Peyer's patch (tissue), 4 donors: ENCODE data around the gene HACD2. TPM values are rescaled to one million over a fixed set of nuclear protein-coding genes. Genes with fewer than 3 reads are reported as not detected.

ENCODE experiments used
- DNase-seq, 3 donors: peaks; one replicate each; pipeline ENCODE4 v3.0.0-alpha.2; 2017 to 2019
- H3K27ac ChIP-seq, 4 donors: fragments of 200-600 bp; sonication (generic); one replicate each; pipeline ENCODE4 v1.5.1; 2016 to 2019
- H3K27me3 ChIP-seq, 2 donors: fragments of 200-600 bp; sonication (generic); one replicate each; pipeline ENCODE4 v1.5.1; 2019
- H3K36me3 ChIP-seq, 3 donors: fragments of 200-600 bp; sonication (generic); one replicate each; pipeline ENCODE4 v1.5.1; 2016 to 2019
- H3K4me1 ChIP-seq, 4 donors: fragments of 200-600 bp; sonication (generic); one replicate each; pipeline ENCODE4 v1.5.1; 2016 to 2019
- H3K4me3 ChIP-seq, 4 donors: fragments of 200-600 bp; sonication (generic); 1 replicate in 3 of 4; 2 replicates in 1 of 4; pipeline ENCODE4 v1.5.1; 2016 to 2019; ENCODE audit warnings: mild to moderate bottlenecking in 1 of 4
- H3K9me3 ChIP-seq, 4 donors: fragments of 200-600 bp; sonication (generic); one replicate each; pipeline ENCODE4 v1.5.1; 2016 to 2019; ENCODE audit warnings: mild to moderate bottlenecking in 1 of 4
- CTCF ChIP-seq, 6 experiments: fragments of 450-650 bp in 4 of 6; fragments of 200-600 bp in 2 of 6; sonication (generic) in 1 of 6; IDR thresholded peaks; one replicate each; pipeline ENCODE4 v1.5.1; 2017 to 2019; ENCODE audit warnings: antibody characterized with exemption in 6 of 6, mild to moderate bottlenecking in 3 of 6, moderate library complexity in 1 of 6
- POLR2A ChIP-seq, 2 donors: fragments of 450-650 bp; IDR thresholded peaks; one replicate each; pipeline ENCODE4 v1.5.1; 2017; ENCODE audit warnings: antibody characterized with exemption in 2 of 2, mild to moderate bottlenecking in 2 of 2, moderate library complexity in 2 of 2
- total RNA-seq, 4 donors: library from RNA; depleted of rRNA; stranded (reverse); fragments of >200 nt; gene quantifications; one replicate each; pipeline ENCODE4 v1.1.0, GENCODE V29; 2016

Gene HACD2
- total RNA-seq, 4 donors from 2014 or later: 19.8 to 53.6 (median 27.6) TPM

GRCh38 chr3:123628996-123629746, 44.3 kb upstream of the HACD2 start:
- Histone ChIP-seq H3K36me3 (peaks cover 0 to 64% (median 0%) of the 10 kb centered on the region in 3 donors), H3K4me1 (no peaks in the 10 kb centered on the region), H3K9me3 (no peaks in the 10 kb centered on the region), H3K4me3 (no peak overlapping the region), H3K27ac (no peak overlapping the region), H3K27me3 (no peaks in the 10 kb centered on the region)
- no peak for TF ChIP-seq POLR2A (IDR thresholded peaks at IDR 0.05)
- no peak for TF ChIP-seq CTCF (IDR thresholded peaks at IDR 0.05)
- DNase-seq: peak in 1 of 3 donors; percentile 28

GRCh38 chr3:123627673-123628670, 43.1 kb upstream of the HACD2 start:
- Histone ChIP-seq H3K36me3 (peaks cover 0 to 54% (median 0%) of the 10 kb centered on the region in 3 donors), H3K9me3 (no peaks in the 10 kb centered on the region), H3K27ac (peak overlapping the region in 1 of 4 donors; percentile 26), H3K4me1 (no peaks in the 10 kb centered on the region), H3K4me3 (no peak overlapping the region), H3K27me3 (no peaks in the 10 kb centered on the region)
- DNase-seq: no peak
- TF ChIP-seq CTCF (IDR thresholded peaks at IDR 0.05): no peak
- TF ChIP-seq POLR2A (IDR thresholded peaks at IDR 0.05): no peak

GRCh38 chr3:123626881-123627280, 42.0 kb upstream of the HACD2 start:
- H3K36me3 ChIP-seq: peaks cover 0 to 52% (median 0%) of the 10 kb centered on the region in 3 donors

GRCh38 chr3:123624302-123624701, 39.4 kb upstream of the HACD2 start:
- Histone ChIP-seq H3K27ac (no peak overlapping the region), H3K27me3 (no peaks in the 10 kb centered on the region), H3K4me3 (no peak overlapping the region), H3K4me1 (no peaks in the 10 kb centered on the region), H3K36me3 (peaks cover 0 to 36% (median 0%) of the 10 kb centered on the region in 3 donors), H3K9me3 (no peaks in the 10 kb centered on the region)
- TF ChIP-seq POLR2A (IDR thresholded peaks at IDR 0.05): no peak
- TF ChIP-seq CTCF (IDR thresholded peaks at IDR 0.05): no peak
- DNase-seq: no peak

More at GRCh38 chr3:123626881-123627280, 42.0 kb upstream of the HACD2 start:
- no peak for TF ChIP-seq POLR2A (IDR thresholded peaks at IDR 0.05)
- no peak for TF ChIP-seq CTCF (IDR thresholded peaks at IDR 0.05)
- no peak overlapping the region for H3K27ac ChIP-seq
- no peak overlapping the region for H3K4me3 ChIP-seq
- no peaks in the 10 kb centered on the region for H3K27me3 ChIP-seq
- DNase-seq: no peak
- H3K4me1 ChIP-seq: no peaks in the 10 kb centered on the region
- no peaks in the 10 kb centered on the region for H3K9me3 ChIP-seq

GRCh38 chr3:123623346-123623880, 38.6 kb upstream of the HACD2 start:
- Histone ChIP-seq H3K9me3 (no peaks in the 10 kb centered on the region), H3K36me3 (peaks cover 0 to 29% (median 0%) of the 10 kb centered on the region in 3 donors), H3K4me3 (no peak overlapping the region), H3K27ac (peak overlapping the region in 1 of 4 donors; percentile 33), H3K4me1 (no peaks in the 10 kb centered on the region), H3K27me3 (no peaks in the 10 kb centered on the region)
- DNase-seq: no peak
- no peak for TF ChIP-seq POLR2A (IDR thresholded peaks at IDR 0.05)
- TF ChIP-seq CTCF (IDR thresholded peaks at IDR 0.05): no peak
